ENCODE measurements around the gene INAVA. TPM values are rescaled to one million over a fixed set of nuclear protein-coding genes. Genes with fewer than 3 reads are reported as not detected.

Gene INAVA
- total RNA-seq, 2 donors from 2014 or later: not detected

DNA sequence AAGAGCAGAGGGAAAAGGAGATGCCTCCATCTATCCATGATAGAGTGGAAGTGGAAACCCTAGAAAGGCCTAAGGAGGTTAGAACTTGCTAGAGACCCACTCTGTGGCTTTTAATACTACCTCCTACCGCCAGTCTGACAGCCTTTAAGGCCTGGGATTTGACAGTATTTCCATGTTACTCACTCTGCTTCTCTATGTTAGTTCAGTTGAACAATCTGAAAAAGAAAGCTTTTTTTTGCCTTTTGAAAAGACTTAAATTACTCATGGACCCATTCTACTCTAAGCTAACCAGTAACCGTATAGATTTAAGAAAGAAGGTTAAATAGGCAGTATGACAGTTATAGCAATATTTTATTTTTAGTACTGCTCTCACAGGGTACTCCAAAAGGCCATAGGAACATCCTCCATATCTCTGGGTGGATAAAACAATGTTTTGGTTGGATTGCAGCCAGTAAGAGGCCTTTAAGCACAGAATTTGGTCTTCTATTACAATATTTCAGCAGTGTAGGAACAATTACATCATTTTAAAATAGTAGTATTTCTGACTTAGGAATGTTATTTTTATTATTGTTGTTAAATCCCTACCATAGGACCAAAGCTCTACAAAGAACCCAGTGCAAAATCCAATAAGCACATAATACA, 37.9 kb upstream of the INAVA start:
- Histone ChIP-seq H3K4me3 (no peak overlapping the region), H3K9me3 (no peaks in the 10 kb centered on the region), H3K36me3 (peaks cover 46% of the 10 kb centered on the region), H3K27me3 (no peaks in the 10 kb centered on the region), H3K4me1 (peaks cover 0 to 11% of the 10 kb centered on the region in 2 donors), H3K27ac (no peak overlapping the region)
- DNase-seq (ENCODE audit: low spot score): no peak
- TF ChIP-seq, protein P1, sequence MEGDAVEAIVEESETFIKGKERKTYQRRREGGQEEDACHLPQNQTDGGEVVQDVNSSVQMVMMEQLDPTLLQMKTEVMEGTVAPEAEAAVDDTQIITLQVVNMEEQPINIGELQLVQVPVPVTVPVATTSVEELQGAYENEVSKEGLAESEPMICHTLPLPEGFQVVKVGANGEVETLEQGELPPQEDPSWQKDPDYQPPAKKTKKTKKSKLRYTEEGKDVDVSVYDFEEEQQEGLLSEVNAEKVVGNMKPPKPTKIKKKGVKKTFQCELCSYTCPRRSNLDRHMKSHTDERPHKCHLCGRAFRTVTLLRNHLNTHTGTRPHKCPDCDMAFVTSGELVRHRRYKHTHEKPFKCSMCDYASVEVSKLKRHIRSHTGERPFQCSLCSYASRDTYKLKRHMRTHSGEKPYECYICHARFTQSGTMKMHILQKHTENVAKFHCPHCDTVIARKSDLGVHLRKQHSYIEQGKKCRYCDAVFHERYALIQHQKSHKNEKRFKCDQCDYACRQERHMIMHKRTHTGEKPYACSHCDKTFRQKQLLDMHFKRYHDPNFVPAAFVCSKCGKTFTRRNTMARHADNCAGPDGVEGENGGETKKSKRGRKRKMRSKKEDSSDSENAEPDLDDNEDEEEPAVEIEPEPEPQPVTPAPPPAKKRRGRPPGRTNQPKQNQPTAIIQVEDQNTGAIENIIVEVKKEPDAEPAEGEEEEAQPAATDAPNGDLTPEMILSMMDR (IDR thresholded peaks at IDR 0.05): no peak

DNA sequence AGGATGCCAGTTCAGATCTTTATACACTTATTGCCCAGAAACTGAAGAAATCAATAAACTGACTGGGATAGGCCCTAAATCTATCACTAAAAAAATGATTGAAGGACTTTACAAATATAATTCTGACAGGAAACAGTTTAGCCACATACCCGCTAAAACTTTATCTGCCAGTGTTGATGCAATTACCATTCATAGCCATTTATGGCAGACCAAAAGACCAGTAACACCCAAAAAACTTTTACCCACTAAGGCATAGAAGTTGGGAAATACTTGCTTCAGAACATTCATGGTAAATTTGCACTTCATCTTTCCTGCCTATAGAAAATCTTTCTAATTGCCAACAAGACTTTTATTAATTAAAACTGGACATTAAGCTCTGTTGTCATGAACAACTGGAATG, 36.9 kb upstream of the INAVA start:
- no peak for DNase-seq (ENCODE audit: low spot score)
- no peak overlapping the region for H3K4me3 ChIP-seq
- TF ChIP-seq, protein P1 (IDR thresholded peaks at IDR 0.05): no peak
- H3K9me3 ChIP-seq: no peaks in the 10 kb centered on the region
- H3K27me3 ChIP-seq: no peaks in the 10 kb centered on the region
- H3K27ac ChIP-seq: no peak overlapping the region
- H3K4me1 ChIP-seq: peaks cover 0 to 11% of the 10 kb centered on the region in 2 donors
- peaks cover 42% of the 10 kb centered on the region for H3K36me3 ChIP-seq

DNA sequence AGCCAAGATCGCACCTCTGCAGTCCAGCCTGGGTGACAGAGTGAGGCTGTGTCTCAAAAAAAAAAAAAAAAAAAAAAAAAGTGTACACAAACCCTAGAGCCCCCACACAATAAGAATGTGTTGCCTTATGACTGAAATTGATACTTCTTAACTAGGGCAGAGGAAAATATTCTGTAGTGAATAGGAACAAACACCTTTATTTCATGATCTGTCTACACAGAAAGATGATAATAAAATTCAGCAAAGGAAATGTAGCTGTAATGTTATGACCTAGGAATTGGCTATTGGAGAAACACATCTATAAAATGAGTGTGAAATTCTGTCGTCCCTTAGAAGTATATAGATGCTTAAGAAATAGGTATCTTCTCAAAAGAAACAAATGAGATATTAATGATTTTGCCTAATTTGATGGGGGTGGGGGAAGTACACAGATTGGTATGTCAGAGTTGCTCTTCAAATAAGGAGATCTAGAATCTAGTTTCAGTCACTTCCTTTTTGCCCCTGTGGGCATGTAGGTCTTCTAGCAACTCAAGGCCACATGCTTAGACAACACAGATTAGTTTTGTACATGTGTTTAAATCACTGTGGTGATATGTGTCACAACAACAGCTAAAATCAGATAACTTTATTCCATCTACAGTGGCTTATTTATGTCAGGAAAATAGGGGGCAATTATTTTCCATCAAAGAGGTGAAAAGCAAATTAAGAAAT, 32.6 kb upstream of the INAVA start:
- DNase-seq (ENCODE audit: low spot score): no peak
- H3K4me1 ChIP-seq: peaks cover 0 to 10% of the 10 kb centered on the region in 2 donors

DNA sequence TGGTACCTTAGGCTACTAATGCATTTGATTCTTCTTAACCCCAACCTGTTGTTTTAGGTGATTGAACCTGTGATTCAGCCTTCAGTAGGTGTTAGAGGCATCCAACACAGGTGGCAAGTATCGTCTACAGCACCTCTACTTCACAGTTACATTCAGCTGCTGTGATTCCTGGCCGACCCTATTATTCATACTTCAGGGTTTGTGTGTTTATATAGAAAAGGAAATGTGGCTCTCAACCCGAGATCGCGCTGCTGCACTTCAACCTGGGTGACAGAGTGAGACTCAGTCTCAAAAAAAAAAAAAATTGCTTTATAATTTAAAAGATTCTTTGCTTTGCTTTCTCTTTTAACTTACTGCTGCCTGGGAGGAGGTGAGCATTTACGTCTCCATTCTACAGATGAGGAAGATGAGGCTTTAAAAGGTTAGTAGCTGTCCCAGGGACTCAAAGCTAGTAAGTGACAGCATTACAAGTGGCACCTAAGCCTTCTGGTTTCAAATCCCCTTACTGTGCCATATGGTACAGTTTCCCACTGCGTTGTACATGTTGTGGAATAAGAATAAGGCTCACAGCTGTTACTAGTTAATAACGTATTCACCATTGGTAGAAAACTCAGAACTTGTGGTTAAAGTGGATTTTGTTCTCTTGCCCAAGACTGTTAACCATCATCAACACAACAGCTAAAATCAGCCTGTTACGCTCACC, 31.8 kb upstream of the INAVA start:
- no peaks in the 10 kb centered on the region for H3K27me3 ChIP-seq
- TF ChIP-seq, protein P1 (IDR thresholded peaks at IDR 0.05): no peak

More for the DNA sequence above, 32.6 kb upstream of the INAVA start:
- H3K36me3 ChIP-seq: peaks cover 18% of the 10 kb centered on the region
- H3K27me3 ChIP-seq: no peaks in the 10 kb centered on the region
- H3K4me3 ChIP-seq: no peak overlapping the region
- no peak overlapping the region for H3K27ac ChIP-seq
- TF ChIP-seq, protein P1 (IDR thresholded peaks at IDR 0.05): no peak
- H3K9me3 ChIP-seq: no peaks in the 10 kb centered on the region

DNA sequence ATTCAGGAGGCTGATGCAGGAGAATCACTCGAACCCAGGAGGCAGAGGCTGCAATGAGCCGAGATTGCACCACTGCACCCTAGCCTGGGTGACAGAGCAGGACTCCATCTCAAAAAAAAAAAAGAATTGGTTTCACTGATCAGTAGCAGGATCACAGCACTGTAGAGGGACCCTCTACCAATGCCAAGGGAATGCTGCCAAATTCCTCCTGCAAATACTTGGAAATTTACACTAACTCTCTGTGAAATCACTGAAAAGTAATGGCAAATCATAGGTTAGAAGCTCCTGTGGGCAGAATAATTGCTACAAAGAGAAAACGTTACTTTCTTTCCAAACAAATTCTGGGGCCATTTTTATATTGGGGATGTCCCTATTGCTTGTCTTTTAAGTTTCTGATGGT, 28.6 kb upstream of the INAVA start:
- Histone ChIP-seq H3K27me3 (no peaks in the 10 kb centered on the region), H3K4me3 (no peak overlapping the region), H3K4me1 (peaks cover 0 to 11% of the 10 kb centered on the region in 2 donors), H3K27ac (no peak overlapping the region), H3K36me3 (peaks cover 9% of the 10 kb centered on the region), H3K9me3 (no peaks in the 10 kb centered on the region)
- TF ChIP-seq, protein P1 (IDR thresholded peaks at IDR 0.05): no peak
- no peak for DNase-seq (ENCODE audit: low spot score)

More for the DNA sequence above, 31.8 kb upstream of the INAVA start:
- no peak for DNase-seq (ENCODE audit: low spot score)
- H3K4me3 ChIP-seq: no peak overlapping the region
- no peaks in the 10 kb centered on the region for H3K9me3 ChIP-seq
- no peak overlapping the region for H3K27ac ChIP-seq
- peaks cover 0 to 11% of the 10 kb centered on the region in 2 donors for H3K4me1 ChIP-seq
- peaks cover 10% of the 10 kb centered on the region for H3K36me3 ChIP-seq

All from right atrium auricular region (tissue), 2 donors.